ENCODE results near the gene CTCFL. TPM values are rescaled to one million over a fixed set of nuclear protein-coding genes. Genes with fewer than 3 reads are reported as not detected.
"Not testable (repeated sequence)": the region's sequence is repeated elsewhere in the genome, so short reads cannot be mapped to it uniquely, and the experiment has no call there.

CTCFL gene
- total RNA-seq, 1 experiment from 2014 or later: not detected

DNA sequence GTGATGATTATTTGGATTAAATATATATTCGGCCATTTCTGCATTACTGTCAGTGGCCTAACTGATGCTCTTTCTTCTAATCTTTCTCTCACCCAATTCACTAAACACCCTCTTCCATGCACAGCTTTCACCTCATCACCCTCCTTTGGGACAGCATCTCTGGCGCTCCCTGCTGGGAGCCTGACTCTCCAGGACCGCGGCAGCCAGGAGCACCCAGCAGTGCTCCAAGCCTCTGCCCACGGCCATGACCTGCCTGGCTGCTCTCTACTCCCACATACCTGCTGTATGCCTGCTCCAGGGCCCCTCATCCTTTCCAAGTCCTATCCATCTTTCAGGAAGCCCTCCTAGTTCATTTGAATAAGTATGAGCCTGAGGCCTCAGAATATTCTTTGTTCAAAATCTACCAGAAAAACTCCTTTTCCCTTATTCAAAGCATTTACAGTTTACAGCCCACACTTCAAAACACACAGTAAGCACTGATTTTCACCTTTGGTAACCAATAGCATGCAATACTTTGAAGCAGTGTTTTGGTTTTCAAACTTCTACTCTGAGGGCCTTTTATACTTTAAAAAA, 15.2 kb downstream of the CTCFL start:
- peak; percentile 77 for DNase-seq (ENCODE audit: low spot score)

DNA sequence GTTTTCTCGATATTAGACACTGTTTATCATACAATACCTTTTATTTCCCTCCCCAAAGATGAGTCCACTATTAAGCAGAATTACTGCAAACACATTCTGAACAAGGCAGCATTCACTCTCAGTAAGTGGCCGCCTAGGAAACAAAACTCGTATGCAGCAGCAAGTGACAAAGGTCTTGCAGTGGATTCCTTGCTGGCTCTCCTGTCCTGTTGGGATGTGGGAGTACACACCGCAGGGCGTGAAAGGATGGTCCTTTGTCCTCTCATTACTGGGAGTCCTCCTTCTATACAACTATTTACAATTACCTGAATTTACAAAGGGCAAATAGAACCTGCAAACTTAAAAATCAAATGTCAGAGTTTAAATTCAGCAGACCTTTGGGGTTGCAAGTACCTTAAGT, 16.1 kb downstream of the CTCFL start:
- DNase-seq (ENCODE audit: low spot score): no peak

DNA sequence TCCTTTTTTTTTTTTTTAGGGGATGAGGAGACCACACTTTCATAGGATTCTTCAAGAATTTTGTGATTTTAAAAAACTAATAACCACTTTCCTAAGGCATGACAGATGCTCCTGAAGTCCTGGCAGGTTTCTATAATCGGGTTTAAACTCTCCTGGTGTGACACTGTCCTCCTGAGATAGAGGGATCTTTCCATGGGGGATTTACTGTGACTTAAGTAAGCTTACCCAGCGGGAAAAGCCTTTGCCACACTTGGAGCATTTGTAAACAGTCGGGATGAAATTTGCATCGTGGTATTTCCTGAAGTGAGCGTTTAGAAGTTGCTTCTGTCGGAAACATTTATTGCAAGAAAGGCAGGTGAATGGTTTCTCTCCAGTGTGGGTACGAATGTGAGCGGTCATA, 16.6 kb downstream of the CTCFL start:
- DNase-seq (ENCODE audit: low spot score): no peak

GRCh38 chr20:57507477-57507876, 17.5 kb downstream of the CTCFL start:
- no peak for DNase-seq (ENCODE audit: low spot score)

- DNase-seq (ENCODE audit: low spot score): no peak
These were observed 19.0 kb downstream of the CTCFL start for GRCh38 chr20:57505979-57506378.

GRCh38 chr20:57504411-57504810, 20.5 kb downstream of the CTCFL start:
- no peak for DNase-seq (ENCODE audit: low spot score)

DNA sequence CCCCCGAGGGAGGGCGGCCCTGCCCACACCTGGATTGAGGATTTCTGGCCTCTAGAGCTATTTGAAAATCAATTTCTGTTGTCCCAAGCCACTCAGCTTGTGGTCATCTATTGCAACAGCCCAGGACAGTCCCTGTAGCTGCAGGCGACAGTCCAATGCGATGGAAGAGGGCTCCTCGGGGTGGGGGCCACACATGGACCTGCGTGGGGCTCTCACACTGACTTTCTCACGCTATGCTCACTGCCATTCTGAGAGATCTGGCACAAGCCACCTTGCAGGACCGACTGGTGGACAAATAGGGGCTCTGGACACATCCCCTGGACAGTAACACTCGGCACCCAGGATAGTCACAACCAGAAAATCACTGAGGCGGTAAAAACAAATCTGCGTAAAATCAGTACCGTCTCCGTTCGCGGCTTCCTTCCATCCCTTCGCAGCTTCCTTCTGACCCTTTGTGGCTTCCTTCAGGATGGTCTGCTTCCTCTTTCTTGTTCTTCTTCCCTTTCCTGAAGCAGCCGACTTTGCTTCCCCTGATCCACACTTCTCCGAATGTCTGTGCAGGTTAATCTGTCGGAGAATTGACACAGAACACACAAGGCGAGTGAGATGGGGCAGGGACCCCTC, 21.8 kb downstream of the CTCFL start:
- no peak for DNase-seq (ENCODE audit: low spot score)

- no peak for DNase-seq (ENCODE audit: low spot score)
These were observed 22.6 kb downstream of the CTCFL start for GRCh38 chr20:57502336-57502700.

DNA sequence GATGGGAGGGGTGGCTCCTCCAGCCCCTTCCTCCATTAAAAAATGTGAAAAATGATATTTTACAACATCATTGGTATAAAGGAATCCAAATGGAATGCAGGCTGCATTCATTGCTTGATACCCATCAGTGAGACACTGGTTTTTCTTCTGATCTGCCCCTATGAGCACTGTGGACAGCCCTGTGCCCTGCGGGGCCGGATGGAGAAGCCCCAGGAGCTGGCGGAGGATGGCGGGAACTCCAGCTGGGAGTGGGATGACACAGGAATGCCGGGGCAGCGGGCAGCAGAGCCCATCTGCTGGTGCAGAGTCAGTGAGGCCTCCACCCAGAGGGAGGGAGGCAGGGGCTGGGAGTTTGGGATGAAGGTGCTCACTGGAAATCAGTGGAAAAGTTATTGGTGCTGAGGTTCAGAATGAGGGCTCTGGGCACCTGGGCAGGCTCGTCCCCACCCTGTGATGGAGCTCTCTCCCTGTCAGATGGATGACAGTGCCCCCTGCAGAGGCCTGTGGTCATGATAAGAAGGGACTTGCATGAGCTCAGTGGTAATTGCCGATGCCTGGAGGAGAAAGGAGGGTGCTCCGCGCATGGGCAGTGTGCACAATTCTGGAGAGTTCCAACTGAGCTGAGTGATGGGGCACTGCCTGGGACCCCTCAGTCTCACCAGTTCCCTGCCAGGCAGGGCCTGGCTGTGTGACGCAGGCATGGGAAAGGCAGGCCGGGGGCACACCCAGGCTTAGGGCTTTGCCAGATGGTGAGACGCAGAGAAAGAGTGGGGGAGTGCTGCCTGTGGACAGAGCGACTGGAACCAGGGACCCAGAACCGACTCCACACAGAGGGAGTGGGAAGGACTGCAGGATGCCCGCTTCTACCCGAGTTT, 23.2 kb downstream of the CTCFL start:
- no peak for DNase-seq (ENCODE audit: low spot score)

DNA sequence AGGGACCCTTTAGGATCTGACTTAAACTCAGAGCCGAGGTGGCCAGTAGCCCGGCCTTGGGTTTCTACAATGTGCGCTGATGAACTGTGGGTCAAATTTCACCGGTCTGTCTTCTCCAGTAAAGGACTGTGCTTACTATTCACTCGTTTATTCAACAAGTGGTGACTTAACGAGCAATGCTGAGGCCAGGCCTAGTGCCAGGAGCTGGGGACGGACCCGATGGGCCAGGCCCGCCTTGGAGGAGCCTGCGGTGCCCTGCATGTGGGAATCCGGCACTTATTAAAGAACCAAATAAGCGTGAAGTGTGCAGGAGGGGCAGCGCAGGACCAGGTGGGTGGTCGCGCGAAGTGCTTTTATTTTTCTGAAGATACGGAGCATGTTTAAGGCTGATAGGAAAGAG, 24.0 kb downstream of the CTCFL start:
- no peak for DNase-seq (ENCODE audit: low spot score)

GRCh38 chr20:57500235-57500634, 24.7 kb downstream of the CTCFL start:
- DNase-seq (ENCODE audit: low spot score): no peak

GRCh38 chr20:57499676-57500075, 25.3 kb downstream of the CTCFL start:
- no peak for DNase-seq (ENCODE audit: low spot score)

GRCh38 chr20:57498425-57499400, 26.2 kb downstream of the CTCFL start:
- peak; percentile 72 for DNase-seq (ENCODE audit: low spot score)

DNA sequence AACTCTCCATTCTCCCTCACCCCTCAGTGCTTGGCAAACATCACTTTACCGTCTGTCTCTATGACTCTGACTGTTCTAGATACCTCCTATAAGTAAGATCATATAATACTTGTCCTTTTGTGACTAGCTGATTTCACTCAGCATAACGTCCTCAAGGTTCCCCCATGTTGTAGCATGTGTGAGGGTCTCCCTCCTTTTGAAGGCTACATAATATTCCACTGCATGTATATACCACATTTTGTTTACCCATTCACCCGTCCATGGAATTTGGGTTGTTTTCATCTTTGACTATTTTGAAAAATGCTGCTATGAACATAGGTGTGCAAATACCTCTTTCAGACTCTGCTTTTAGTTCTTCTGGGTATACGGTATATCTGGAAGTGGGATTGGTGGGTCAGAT, 28.3 kb downstream of the CTCFL start:
- no peak for DNase-seq (ENCODE audit: low spot score)

- no peak for DNase-seq (ENCODE audit: low spot score)
These were observed 29.0 kb downstream of the CTCFL start for GRCh38 chr20:57495978-57496377.

DNA sequence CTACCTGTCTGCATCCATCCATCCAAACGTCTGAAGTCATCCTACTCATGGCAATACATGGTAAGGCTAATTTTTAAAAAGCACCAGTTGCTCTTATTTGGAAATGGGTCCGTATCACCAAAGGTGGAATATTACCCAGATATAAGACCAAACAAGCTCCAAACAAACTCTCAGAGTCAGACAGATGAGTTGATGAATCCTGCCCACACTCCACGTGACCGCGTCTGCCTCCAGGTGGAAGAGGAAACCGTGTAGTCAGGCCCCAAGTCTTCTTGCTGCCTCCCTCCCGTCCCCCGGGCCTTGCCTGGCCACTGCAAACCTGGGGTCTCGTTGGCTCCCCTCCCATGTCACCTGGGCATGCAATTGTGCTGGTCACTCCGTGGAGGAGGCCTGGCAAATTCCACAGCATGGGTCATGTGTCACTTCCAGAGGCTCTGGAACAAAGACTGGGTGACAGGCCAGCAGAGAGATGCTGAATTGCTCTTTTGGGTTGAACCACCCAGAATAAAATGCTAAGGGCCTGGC, 31.8 kb downstream of the CTCFL start:
- DNase-seq (ENCODE audit: low spot score): no peak

DNA sequence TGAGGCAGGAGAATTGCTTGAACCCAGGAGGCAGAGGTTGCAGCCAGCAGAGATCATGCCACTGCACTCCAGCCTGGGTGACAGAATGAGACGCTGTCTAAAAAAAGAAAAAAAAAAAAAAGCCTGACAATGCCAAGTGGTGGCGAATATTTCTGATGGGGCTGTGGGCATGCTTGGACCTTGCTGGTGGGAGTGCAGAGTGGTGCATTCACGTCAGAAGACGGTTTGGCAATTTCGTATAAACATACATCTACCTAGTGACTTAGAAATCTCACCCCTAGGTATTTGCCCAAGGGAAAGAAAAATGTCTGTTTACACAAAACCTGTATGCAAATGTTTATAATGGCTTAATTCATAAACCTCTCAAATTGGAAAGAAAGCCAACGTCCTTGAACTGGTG, 33.6 kb downstream of the CTCFL start:
- no peak for DNase-seq (ENCODE audit: low spot score)

GRCh38 chr20:57488277-57488676, 36.7 kb downstream of the CTCFL start:
- DNase-seq (ENCODE audit: low spot score): not testable (repeated sequence)

DNA sequence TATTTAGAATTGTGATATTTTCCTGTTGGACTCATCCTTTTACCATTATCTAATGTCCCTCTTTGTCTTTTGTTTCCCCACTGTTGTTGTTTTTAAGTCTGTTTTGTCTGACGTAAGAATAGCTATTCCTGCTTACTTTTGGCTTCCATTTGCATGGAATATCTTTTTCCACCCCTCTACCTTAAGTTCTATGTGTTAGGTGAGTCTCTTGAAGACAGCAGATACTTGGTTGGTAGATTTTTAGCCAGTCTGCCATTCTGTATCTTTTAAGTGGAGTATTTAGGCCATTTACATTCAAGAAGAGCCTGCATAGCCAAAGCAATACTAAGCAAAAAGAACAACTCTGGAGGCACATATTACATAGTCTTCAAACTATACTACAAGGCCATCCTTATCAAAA, 39.2 kb downstream of the CTCFL start:
- DNase-seq (ENCODE audit: low spot score): no peak

DNA sequence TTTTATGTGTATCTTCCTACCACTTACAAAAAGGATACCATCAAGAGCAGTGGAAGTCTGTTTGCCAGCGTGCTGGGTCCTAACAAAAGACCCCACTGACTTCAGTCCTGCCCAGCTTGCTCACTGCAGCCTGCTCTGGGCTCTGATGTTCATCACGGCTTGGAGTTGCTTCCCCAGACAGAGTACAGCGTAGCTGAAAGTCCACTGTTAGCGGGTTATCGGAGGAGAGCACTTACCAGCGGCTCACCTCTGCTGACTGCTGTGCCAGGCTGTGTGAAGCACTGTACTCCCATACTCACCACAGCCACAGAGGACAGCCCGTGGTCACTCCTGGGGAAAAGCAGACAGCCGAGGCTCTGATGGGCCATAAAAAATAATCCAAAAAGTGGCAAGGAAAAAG, 40.2 kb downstream of the CTCFL start:
- DNase-seq (ENCODE audit: low spot score): no peak

DNA sequence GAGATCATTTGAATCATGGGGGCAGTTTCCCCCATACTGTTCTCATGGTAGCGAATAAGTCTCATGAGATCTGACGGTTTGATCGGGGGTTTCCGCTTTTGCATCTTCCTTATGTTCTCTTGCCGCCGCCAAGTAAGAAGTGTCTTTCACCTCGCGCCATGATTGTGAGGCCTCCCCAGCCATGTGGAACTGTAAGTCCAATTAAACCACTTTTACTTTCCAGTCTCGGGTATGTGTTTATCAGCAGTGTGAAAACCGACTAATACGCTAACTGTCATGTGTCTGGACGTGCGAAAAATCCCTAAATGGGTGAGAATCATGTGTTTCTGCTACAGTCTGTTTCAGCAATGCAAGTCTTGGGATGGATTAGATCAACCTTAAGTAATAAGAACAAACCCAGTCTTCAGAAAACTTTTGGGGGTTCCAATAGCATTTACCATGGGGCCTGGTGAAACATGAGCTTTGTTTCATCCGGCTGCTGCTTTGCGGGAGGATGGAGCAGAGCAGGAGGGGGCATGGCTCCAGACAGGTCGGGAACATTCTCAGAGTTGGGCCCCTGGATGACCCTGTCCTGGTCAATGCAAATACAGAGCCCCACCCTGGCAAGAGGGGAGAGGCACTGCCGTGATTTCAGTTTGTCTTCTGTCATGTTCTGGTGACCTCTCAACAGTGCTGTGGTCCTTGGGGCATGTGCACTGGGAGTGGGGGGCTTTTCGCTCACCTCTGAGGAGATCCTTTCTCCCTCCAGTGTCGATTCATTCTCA, 41.5 kb downstream of the CTCFL start:
- no peak for DNase-seq (ENCODE audit: low spot score)
